Astrocyte of the spinal cord (primary cell): ENCODE results near the gene TNP1.

Experiments
- DNase-seq: peaks from one replicate; pipeline ENCODE4 v3.0.0; 2011; ENCODE audit warnings: low read depth, low spot score
- H3K4me3 ChIP-seq: 2 replicates; pipeline ENCODE4 v1.5.1; 2011; ENCODE audit warnings: low read depth, mild to moderate bottlenecking, low read length, moderate library complexity
- CTCF ChIP-seq: IDR thresholded peaks from 2 replicates; pipeline ENCODE4 v1.5.1; 2012; ENCODE audit warnings: low read depth, mild to moderate bottlenecking, low read length, inconsistent platforms
- in situ Hi-C: cut with HindIII; loops from 2 replicates; pipeline ENCODE4 v1.10.0; 2017; ENCODE audit warnings: low sequenced_read_pairs

Gene TNP1

GRCh38 chr2:216878072-216878471, 18.2 kb upstream of the TNP1 start:
- in situ Hi-C loops = no loop called here
- DNase-seq = no peak
- TF ChIP-seq CTCF = no peak
- no peak overlapping the region for H3K4me3 ChIP-seq

- no peak for DNase-seq
- H3K4me3 ChIP-seq = no peak overlapping the region
- in situ Hi-C loops = no loop called here
- no peak for TF ChIP-seq CTCF
Measured at GRCh38 chr2:216877085-216877484, 17.2 kb upstream of the TNP1 start.

DNA sequence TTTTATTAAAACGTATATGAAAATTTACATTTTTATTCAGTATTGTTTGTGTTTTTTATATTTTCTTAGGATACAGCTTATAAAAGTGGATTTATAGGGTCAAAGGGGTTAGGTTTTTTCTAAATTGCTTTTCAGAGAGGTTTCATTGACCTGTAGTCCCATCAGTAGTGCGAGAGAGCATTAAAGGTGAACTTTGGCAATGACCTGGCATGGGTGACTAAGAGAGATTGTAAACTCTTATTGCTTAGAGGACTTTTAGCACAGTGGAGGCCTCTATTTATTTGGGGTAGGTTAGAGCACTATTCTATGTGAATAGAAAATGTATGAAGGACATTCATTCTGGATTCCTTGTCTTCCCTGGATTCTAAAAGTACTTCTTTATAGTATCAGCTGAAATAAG, 16.0 kb upstream of the TNP1 start:
- DNase-seq = no peak

GRCh38 chr2:216873573-216873972, 13.7 kb upstream of the TNP1 start:
- DNase-seq = no peak
- no peak overlapping the region for H3K4me3 ChIP-seq
- no peak for TF ChIP-seq CTCF
- in situ Hi-C loops = no loop called here

More for the DNA sequence above, 16.0 kb upstream of the TNP1 start:
- in situ Hi-C loops = no loop called here
- no peak overlapping the region for H3K4me3 ChIP-seq
- TF ChIP-seq CTCF = no peak

DNA sequence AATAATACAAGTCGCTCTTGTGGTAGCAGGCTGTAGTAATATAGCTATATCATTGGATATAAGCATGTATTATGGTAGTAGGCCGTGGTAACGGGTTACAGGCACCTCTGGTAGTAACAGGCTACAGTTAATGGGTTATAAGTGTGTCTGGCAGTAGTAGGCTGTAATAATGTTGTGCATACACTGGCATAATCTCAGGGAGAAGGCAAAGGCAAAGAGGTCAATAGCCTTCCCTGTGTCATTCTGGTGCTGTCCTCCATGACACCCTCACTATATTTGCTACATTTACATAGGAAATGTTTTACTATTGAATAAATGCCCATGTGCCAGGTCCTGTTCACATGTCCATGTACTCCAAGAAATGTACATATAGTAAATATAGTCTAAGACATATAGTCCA, 12.8 kb upstream of the TNP1 start:
- DNase-seq = no peak
- TF ChIP-seq CTCF = no peak
- in situ Hi-C loops = no loop called here
- H3K4me3 ChIP-seq = no peak overlapping the region

DNA sequence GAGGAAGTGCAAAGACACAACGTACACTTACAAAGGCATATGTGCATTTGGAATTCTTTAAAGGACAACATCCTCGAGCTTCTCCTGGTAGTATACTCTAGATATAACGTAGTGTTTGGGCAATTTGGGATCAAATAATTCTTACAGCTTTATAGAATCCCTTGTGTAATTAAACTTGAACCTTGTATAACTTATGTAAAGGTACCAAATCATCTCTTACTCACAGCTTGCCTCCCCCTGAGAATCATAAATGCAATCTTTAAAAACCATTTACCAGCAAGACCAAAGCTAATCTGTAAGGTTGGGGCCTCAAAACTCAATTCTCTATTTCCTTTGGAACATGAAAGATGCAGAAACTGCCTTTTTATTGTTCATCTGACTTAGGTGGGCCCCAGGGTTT, 12.2 kb upstream of the TNP1 start:
- in situ Hi-C loops = no loop called here
- no peak overlapping the region for H3K4me3 ChIP-seq
- DNase-seq = no peak
- TF ChIP-seq CTCF = no peak

DNA sequence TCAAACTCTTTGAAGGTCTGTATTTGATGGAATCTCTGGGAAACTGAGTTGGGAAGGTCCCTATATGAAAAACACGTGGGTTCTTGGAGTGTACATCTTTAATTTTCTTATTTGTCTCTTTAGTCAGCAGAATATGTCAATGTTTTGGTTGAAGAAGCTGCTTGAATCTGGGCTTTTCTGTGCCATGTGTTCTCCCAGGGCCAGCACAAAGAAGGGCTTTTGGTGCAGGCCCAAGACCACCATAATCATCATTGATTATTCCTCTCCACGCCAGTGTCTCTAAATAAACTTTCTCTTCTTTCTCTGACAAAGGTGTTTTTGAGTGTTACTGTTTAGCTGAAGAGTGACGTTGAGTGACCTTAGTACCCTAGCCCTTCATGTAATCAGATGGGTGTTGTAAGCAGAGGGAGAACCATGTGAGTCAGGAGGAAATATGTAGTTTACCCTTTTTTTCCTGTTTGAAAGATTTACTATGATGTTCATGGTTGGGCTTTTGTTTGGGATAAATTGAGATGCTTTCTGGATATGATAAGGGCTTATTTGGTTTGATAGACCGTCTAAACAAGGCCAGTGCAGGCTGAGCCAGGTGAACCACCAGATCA, 11.6 kb upstream of the TNP1 start:
- DNase-seq = no peak
- H3K4me3 ChIP-seq = no peak overlapping the region
- in situ Hi-C loops = no loop called here
- TF ChIP-seq CTCF = no peak
